Measurements from ENCODE around the gene FRAT1.

GRCh38 chr10:97336446-97336845 lies 17.4 kb downstream of the FRAT1 start:
- TF ChIP-seq CTCF (IDR thresholded peaks at IDR 0.05; ENCODE audit: poor library complexity), result no peak
- no peak for TF ChIP-seq EZH2 (IDR thresholded peaks at IDR 0.05; ENCODE audit: borderline replicate concordance)
